Measurements from ENCODE around the gene LCE6A.

Gene LCE6A

GRCh38 chr1:152888126-152888525 is 45.5 kb downstream of the LCE6A start:
- Histone ChIP-seq H3K9me3 (ENCODE audit: control insufficient read depth, insufficient read depth, low read length) (peaks cover 72% of the 10 kb centered on the region), H3K27ac (ENCODE audit: low read depth, low read length) (no peak overlapping the region), H3K9ac (ENCODE audit: low read depth, low read length) (no peak overlapping the region), H3K4me3 (ENCODE audit: low read depth, low read length) (no peak overlapping the region), H3K27me3 (ENCODE audit: control insufficient read depth, insufficient read depth, low read length) (no peaks in the 10 kb centered on the region), H3K4me1 (ENCODE audit: control insufficient read depth, insufficient read depth, low read length) (no peaks in the 10 kb centered on the region), H3K36me3 (ENCODE audit: control insufficient read depth, insufficient read depth, low read length) (no peaks in the 10 kb centered on the region)

Measured in HUES48 (cell line).